SK-N-MC (cell line): ENCODE results near the gene SLC16A11.

Source experiments
- DNase-seq: peaks from one replicate; pipeline ENCODE4 v3.0.0-alpha.2; 2011; ENCODE audit warnings: low read depth, low spot score
- H3K27ac ChIP-seq: fragments of 200-600 bp; sonication (generic); 2 replicates; pipeline ENCODE4 v1.5.1; 2016; ENCODE audit warnings: mixed run types
- H3K36me3 ChIP-seq: fragments of 200-600 bp; sonication (generic); 2 replicates; pipeline ENCODE4 v1.6.1; 2017; ENCODE audit warnings: antibody characterized with exemption, low read length, mixed read lengths; ENCODE audit not compliant: insufficient read depth
- H3K4me3 ChIP-seq: fragments of 200-600 bp; sonication (generic); 2 replicates; pipeline ENCODE4 v1.5.1; 2016
- H3K9ac ChIP-seq: fragments of 200-600 bp; sonication (generic); 2 replicates; pipeline ENCODE4 v1.8.0; 2017; ENCODE audit warnings: mixed run types, mixed read lengths; ENCODE audit not compliant: insufficient read length
- H3K9me3 ChIP-seq: fragments of 200-600 bp; sonication (generic); 2 replicates; pipeline ENCODE4 v1.6.1; 2017; ENCODE audit warnings: low read depth, mild to moderate bottlenecking, antibody characterized with exemption, low read length, moderate library complexity, mixed read lengths
- EZH2 ChIP-seq: fragments of 200-600 bp; sonication (generic); IDR thresholded peaks from one replicate; pipeline ENCODE4 v1.6.1; 2017; ENCODE audit warnings: antibody characterized with exemption
- FOXP2 ChIP-seq: optimal IDR thresholded peaks from 2 replicates; pipeline ENCODE3; 2011; ENCODE audit warnings: mild to moderate bottlenecking, moderate library complexity; ENCODE audit not compliant: insufficient read depth; ENCODE audit errors: extremely low read length, control extremely low read depth
- POLR2AphosphoS5 ChIP-seq: IDR thresholded peaks from 2 replicates; pipeline ENCODE4 v1.6.1; 2012; ENCODE audit warnings: mild to moderate bottlenecking, low read depth, low read length, borderline replicate concordance

SLC16A11 gene

DNA sequence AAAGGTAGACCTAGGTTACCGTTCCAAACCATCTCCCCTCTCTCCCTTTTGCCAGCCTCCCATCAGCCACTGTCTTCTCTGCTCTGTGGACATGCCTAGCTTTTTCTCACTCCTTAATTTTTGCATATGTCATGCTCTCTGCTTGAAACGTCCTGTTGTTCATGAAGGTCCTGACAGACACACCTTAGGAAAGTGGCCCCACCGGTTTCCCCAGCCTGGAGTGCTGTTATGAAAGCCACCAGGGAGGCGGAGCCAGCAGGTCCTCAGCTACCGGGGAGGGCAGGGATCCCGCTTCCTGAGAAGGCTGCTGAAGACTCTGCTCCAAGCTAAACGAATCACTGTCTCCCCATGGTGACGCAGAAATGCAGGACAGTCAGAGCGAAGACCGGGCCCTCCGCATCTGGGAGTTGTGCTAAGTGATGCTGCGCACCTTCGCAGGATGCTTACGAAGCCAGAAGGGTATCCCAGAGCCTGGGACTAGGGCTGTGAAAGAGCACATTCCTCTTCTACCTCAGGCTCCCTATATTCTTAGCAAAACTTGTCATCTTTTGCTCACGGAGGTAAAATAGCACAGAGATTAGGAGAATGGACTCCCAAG is 2.3 kb upstream of the SLC16A11 start:
- no peak overlapping the region for H3K27ac ChIP-seq
- H3K9me3 ChIP-seq, result no peaks in the 10 kb centered on the region
- H3K9ac ChIP-seq, result no peak overlapping the region
- H3K36me3 ChIP-seq, result no peaks in the 10 kb centered on the region
- H3K4me3 ChIP-seq, result peak overlapping the region; percentile 39
- no peak for DNase-seq
- TF ChIP-seq FOXP2, result no peak
- no peak for TF ChIP-seq POLR2AphosphoS5
- no peak for TF ChIP-seq EZH2

DNA sequence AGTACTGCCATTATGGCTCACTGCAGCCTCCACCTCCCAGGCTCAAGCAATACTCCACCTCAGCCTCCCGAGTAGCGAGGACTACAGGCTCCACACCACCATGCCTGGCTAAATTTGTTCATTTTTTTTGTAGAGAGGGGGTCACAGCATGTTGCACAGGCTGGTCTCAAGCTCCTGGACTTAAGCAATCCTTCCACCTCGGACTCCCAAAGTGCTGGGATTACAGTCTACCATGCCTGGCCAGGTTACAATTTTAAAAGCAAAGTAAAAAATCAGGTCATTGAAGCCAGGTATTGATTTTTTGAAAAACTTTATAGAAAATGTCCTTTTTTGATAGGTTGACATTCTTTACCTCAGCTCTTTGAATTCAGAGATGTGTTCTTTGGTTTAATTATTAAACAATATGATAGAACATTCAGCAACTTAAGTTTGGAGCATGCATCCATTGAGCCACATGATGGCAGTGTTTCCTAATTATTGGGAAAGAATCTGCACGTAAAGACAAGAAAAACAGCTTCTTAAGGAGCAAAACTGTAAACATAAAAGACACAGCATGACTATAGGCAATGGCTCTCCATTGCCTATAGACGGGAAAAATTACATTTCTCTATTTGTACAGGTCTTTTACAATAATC is 1.7 kb upstream of the SLC16A11 start:
- no peak overlapping the region for H3K9ac ChIP-seq
- H3K4me3 ChIP-seq, result peak overlapping the region; percentile 39
- DNase-seq, result peak; percentile 55
- H3K36me3 ChIP-seq, result no peaks in the 10 kb centered on the region
- H3K9me3 ChIP-seq, result no peaks in the 10 kb centered on the region
- no peak for TF ChIP-seq POLR2AphosphoS5
- TF ChIP-seq FOXP2, result no peak
- H3K27ac ChIP-seq, result no peak overlapping the region

DNA sequence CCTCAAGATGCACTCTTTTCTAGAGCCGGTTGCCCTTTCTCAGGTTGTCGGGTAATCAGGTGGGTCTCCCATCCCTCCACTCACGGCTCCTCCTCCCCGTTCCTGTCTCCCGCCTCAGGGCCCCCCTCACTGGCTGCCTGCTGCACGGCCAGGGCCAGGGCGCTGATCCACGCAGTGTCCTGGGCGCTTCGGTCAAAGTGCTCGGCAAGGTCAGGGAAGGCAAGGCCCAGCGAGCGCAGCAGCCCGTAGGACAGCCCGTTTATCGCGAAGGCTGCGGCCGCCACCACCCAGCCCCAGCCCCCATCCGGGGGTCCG is 753 bp downstream of the SLC16A11 start:
- no peak overlapping the region for H3K4me3 ChIP-seq
- no peaks in the 10 kb centered on the region for H3K9me3 ChIP-seq
- DNase-seq, result no peak
- no peaks in the 10 kb centered on the region for H3K36me3 ChIP-seq
- no peak overlapping the region for H3K9ac ChIP-seq
- no peak for TF ChIP-seq EZH2
- TF ChIP-seq POLR2AphosphoS5, result no peak
- no peak for TF ChIP-seq FOXP2
- no peak overlapping the region for H3K27ac ChIP-seq

DNA sequence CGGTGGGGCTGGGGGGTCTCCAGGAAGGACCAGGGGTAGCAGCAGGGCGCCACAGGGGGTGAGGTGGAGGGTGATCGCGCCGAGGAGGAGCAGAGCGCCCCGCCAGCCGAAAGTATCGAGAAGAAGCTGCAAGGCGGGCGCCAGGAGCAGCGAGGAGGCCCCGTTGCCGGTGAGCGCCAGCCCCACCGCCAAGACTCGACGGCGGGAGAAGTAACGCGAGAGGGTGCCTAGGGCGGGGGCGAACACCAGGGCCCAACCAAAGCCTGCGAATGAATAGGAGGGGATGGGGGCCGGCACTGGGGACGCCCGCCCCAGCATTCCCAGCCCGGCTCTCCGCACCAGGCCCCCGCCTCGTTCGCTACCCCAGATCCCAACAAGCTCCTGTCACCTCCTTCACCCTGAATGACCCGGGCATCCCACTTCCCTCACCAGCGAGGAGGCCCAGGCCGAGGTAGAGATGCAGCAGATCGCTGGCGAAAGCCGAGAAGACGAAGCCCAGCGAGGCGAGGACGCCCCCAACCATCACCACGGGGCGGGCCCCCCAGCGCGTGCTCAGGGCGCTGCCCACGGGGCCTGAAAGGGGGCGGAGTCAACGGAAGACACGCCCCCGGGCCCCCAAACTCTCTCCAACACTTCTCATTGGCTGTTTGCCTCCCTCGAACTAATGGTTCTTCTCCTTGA is 1.3 kb downstream of the SLC16A11 start:
- DNase-seq, result no peak
- Histone ChIP-seq H3K9ac (no peak overlapping the region), H3K9me3 (no peaks in the 10 kb centered on the region), H3K27ac (no peak overlapping the region), H3K4me3 (no peak overlapping the region), H3K36me3 (no peaks in the 10 kb centered on the region)
- TF ChIP-seq POLR2AphosphoS5, result no peak
- no peak for TF ChIP-seq EZH2
- no peak for TF ChIP-seq FOXP2

DNA sequence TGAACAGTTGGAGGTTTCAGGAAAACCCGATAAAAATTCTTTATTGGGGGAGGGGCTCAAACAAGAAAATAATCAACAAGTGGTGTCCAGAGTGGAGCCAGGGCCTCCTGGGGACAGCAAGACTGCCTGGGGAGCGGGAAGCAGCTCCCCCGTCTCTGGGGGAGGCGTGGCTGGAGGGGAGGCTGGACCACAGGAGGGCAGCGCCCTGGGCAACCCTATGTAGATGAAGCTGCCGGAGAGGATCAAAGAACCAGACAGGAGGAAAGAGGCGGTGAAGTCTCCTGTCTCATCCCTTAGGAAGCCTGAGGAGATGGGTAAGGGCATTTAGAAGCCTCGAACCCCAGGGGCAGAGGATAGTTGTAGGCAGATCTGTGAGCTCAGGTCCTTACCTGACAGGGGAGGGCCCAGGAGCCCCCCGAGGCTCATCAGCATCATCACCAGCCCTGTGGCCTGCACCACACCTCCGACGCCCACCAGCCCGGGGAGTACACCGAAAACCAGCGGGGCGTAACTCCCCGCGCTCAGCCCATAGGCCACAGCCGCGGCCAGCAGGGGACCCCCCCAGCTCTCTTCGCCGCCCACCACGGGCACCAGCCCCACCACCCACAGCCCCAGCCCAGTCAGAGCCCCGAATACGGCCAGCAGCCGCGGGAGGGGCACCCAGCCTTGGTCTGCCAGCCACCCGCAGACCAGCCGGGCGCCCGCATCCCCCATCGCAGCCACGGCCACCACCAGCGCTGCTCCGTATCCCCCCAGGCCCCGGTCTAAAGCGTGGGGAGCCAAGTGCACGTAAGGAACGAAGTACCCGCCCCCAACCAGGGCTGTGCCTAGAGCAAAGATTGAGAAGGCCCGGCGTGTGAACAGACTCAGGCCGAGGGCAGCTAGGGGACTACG is 2.0 kb downstream of the SLC16A11 start:
- DNase-seq, result no peak
- Histone ChIP-seq H3K27ac (no peak overlapping the region), H3K9me3 (no peaks in the 10 kb centered on the region), H3K36me3 (no peaks in the 10 kb centered on the region), H3K4me3 (no peak overlapping the region), H3K9ac (no peak overlapping the region)
- no peak for TF ChIP-seq POLR2AphosphoS5

DNA sequence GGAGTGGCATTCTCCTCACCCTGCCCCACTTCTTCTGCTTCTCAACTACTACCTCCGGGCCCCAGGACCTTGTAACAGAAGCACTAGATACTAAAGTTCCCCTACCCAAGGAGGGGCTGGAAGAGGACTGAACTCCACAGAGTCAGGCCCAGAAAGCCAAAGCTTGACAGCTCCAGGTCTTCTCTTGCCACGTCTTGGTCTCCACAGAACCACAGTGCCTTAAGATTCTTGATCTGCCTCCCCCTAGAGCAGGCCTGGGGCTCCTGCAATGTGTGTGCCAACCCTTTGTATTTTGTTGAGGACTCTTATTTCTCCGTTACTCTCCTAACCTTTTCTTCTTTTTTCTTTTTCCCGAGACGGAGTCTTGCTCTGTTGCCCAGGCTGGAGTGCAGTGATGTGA is 4.1 kb downstream of the SLC16A11 start:
- Histone ChIP-seq H3K9me3 (no peaks in the 10 kb centered on the region), H3K4me3 (no peak overlapping the region), H3K36me3 (no peaks in the 10 kb centered on the region), H3K9ac (no peak overlapping the region), H3K27ac (no peak overlapping the region)
- TF ChIP-seq POLR2AphosphoS5 (no peak), FOXP2 (no peak), EZH2 (no peak)
- no peak for DNase-seq

DNA sequence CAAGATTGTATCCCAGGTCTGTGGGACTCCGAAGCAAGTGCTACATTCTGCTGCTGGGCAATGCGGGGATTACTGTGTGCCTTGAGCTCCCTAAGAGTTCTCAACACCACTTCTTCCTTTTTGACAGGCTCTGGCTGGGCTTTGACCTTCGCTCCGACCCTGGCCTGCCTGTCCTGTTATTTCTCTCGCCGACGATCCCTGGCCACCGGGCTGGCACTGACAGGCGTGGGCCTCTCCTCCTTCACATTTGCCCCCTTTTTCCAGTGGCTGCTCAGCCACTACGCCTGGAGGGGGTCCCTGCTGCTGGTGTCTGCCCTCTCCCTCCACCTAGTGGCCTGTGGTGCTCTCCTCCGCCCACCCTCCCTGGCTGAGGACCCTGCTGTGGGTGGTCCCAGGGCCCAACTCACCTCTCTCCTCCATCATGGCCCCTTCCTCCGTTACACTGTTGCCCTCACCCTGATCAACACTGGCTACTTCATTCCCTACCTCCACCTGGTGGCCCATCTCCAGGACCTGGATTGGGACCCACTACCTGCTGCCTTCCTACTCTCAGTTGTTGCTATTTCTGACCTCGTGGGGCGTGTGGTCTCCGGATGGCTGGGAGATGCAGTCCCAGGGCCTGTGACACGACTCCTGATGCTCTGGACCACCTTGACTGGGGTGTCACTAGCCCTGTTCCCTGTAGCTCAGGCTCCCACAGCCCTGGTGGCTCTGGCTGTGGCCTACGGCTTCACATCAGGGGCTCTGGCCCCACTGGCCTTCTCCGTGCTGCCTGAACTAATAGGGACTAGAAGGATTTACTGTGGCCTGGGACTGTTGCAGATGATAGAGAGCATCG is 5.6 kb downstream of the SLC16A11 start:
- no peak; the same call in 1 of the 2 replicates for TF ChIP-seq POLR2AphosphoS5
- no peak for TF ChIP-seq FOXP2
- no peak for TF ChIP-seq EZH2
- Histone ChIP-seq H3K9ac (no peak overlapping the region), H3K36me3 (no peaks in the 10 kb centered on the region), H3K9me3 (no peaks in the 10 kb centered on the region), H3K4me3 (no peak overlapping the region), H3K27ac (no peak overlapping the region)
- DNase-seq, result no peak
